ENCODE results near the gene TRAM2. TPM values are rescaled to one million over a fixed set of nuclear protein-coding genes. Genes with fewer than 3 reads are reported as not detected.

TRAM2 gene
- total RNA-seq, 1 donor: 196 TPM

DNA sequence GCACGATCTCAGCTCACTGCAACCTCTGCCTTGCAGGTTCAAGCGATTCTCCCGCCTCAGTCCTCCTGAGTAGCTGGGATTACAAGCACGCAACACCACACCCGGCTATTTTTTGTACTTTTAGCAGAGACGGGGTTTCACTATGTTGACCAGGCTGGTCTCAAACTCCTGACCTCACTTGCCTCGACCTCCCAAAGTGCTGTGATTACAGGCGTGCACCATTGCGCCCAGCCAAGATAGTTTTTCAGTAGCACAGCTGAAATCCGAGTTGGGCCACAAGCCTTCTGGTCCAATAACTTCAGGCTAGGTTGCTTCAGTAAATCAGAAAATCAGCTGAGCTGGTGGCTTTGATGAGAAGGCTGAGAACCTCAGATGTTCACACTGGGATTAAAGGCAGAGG is 65.7 kb downstream of the TRAM2 start:
- DNase-seq (ENCODE audit: low read depth): no peak

DNA sequence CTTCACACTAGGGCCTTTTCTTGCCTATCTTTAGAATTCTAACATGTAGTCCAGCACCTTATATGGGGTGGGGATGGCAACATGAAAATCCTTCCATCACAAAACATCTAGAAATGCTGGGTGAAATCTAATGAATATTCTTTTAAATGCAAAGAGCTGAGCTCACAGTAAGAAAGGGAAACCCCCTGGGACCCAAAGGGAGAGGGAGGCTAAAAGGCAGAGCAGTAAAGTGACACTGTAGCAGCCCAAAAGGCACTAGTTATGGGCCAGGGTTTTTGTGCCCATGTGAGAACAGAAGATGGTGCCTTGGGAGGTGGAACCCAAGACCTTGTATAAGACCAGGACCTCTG is 66.7 kb downstream of the TRAM2 start:
- TF ChIP-seq, protein P1, sequence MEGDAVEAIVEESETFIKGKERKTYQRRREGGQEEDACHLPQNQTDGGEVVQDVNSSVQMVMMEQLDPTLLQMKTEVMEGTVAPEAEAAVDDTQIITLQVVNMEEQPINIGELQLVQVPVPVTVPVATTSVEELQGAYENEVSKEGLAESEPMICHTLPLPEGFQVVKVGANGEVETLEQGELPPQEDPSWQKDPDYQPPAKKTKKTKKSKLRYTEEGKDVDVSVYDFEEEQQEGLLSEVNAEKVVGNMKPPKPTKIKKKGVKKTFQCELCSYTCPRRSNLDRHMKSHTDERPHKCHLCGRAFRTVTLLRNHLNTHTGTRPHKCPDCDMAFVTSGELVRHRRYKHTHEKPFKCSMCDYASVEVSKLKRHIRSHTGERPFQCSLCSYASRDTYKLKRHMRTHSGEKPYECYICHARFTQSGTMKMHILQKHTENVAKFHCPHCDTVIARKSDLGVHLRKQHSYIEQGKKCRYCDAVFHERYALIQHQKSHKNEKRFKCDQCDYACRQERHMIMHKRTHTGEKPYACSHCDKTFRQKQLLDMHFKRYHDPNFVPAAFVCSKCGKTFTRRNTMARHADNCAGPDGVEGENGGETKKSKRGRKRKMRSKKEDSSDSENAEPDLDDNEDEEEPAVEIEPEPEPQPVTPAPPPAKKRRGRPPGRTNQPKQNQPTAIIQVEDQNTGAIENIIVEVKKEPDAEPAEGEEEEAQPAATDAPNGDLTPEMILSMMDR (IDR thresholded peaks at IDR 0.05; ENCODE audit: insufficient read depth, low read depth, low read length): no peak
- no peak overlapping the region for H3K4me3 ChIP-seq (ENCODE audit: low read depth, low read length)
- no peak for DNase-seq (ENCODE audit: low read depth)

More for the DNA sequence above, 65.7 kb downstream of the TRAM2 start:
- TF ChIP-seq, protein P1 (IDR thresholded peaks at IDR 0.05; ENCODE audit: insufficient read depth, low read depth, low read length): no peak
- no peak overlapping the region for H3K4me3 ChIP-seq (ENCODE audit: low read depth, low read length)

DNA sequence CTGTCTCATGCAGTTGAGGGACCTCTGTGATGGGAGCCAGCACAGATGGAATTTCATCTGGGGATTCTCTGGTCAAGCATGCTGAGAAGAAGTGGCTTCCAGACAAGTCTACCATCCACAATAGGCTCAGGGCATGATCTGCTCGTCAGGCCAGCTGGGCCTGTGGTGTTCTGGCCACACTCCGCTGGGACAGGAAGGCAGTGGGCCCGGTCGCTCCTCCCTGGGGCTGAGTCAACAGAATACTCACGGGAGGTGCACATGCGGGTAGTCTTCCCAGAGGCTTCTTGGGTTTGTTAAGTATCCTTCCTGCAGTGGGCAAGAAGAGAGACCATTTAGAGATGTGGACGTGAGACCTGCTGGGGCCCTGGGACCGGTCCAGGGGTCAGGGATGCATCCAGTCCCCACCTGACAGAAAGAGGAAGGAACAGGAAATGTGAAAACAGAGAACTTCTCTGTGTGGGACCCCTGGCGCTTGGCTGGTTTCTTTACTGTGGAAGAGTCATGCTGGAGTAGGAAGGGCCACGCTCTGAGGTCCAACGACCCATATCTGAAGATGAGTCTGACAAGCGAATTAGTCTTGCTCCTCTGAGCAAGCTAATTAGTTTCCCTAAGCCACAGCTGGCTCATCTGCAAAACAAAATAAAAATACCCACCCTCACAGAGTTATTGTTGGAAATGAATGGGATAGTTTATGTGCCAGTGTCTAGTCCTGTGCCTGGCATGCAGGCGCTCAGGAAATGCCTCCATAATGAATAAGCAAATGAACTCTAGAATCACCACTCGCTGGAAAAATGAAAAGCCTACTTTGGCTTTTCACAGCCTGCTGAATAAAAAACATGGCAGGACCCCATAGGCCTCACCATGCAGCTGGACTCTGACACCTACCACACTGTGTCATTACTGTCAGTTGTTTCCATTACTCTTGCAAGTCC is 67.3 kb downstream of the TRAM2 start:
- TF ChIP-seq, protein P1 (IDR thresholded peaks at IDR 0.05; ENCODE audit: insufficient read depth, low read depth, low read length): no peak
- H3K4me3 ChIP-seq (ENCODE audit: low read depth, low read length): no peak overlapping the region
- DNase-seq (ENCODE audit: low read depth): no peak

DNA sequence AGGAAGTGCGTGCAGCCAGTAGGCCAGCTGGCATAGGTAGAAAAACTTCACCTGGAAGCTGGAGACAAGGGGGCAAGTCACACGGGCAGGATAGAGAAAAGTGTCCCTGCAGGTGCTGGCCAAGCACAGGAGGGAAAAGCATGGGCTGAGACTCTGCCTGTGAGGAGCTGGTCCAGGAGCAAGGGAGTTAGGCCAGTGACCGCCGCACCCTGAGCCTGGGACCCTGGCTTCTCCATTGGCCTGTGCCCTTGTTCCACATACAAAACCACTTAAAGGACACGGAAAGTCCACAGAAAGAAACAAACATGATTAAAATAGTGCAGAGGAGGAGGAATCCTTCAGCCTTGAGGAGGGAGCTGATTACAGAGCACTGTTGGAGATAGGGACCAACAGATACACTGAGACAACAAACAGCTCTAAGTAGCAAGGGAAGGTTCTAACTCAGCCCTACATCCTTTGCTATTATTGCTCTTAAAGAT is 68.6 kb downstream of the TRAM2 start:
- no peak overlapping the region for H3K4me3 ChIP-seq (ENCODE audit: low read depth, low read length)
- TF ChIP-seq, protein P1 (IDR thresholded peaks at IDR 0.05; ENCODE audit: insufficient read depth, low read depth, low read length): no peak
- DNase-seq (ENCODE audit: low read depth): no peak

DNA sequence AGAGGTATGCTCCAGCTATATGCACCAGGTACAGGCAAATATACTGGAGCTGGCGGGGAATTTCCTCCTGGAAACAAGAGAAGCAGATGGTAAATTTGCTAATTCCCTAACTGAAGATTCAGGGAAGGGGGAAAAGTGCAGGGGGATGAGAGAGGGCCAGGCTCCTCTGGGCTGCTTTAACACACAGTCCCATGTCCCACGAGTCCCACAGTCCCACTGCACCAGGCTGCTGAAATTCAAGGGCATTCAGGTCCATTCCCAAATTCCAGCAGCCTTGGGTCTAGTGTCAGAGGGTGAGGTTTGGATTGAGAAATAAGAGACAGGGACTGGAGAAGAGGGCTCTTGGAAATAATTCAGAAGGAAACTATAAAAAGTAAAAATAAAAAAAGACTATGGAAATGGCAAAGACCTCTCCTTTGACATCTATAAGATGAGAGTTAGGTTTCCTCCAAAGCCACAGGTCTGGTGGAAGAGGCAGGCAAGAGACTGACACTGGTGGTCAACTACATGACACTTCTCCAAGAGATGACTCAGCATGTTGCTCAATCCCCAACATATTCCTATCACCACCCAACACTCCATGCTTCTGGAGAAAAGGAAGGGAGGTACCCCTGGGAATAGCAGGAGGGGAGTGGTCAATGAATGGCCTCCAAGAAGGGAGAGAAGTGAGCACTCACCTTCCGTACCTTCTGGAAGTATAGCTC is 69.2 kb downstream of the TRAM2 start:
- TF ChIP-seq, protein P1 (IDR thresholded peaks at IDR 0.05; ENCODE audit: insufficient read depth, low read depth, low read length): no peak
- DNase-seq (ENCODE audit: low read depth): peak; percentile 84
- H3K4me3 ChIP-seq (ENCODE audit: low read depth, low read length): no peak overlapping the region

DNA sequence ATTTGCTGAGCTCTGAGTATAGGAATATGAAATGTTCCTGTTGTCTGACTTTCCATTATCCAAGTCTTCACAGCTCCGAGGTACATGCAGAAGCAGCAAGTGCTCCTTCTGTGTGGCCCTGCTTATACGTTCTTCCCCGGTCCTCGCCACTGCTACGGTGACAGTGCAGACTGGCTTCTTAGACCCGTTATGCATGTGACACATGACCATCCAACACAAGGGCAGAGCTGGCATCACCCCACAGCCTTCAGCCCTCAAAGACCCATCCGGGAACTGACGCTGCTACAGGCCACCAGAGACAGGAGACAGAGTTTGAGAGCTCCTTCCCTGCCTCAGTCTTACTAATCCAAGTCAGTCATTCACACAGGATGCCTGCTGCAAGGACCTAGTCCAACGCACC is 70.4 kb downstream of the TRAM2 start:
- H3K4me3 ChIP-seq (ENCODE audit: low read depth, low read length): no peak overlapping the region
- TF ChIP-seq, protein P1 (IDR thresholded peaks at IDR 0.05; ENCODE audit: insufficient read depth, low read depth, low read length): no peak
- no peak for DNase-seq (ENCODE audit: low read depth)

Data from fibroblast of villous mesenchyme (primary cell).